Measurements from ENCODE around the gene HEPACAM. TPM values are rescaled to one million over a fixed set of nuclear protein-coding genes. Genes with fewer than 3 reads are reported as not detected.

The HEPACAM gene
- total and polyA plus RNA-seq, 4 experiments from 2014 or later, result not detected

DNA sequence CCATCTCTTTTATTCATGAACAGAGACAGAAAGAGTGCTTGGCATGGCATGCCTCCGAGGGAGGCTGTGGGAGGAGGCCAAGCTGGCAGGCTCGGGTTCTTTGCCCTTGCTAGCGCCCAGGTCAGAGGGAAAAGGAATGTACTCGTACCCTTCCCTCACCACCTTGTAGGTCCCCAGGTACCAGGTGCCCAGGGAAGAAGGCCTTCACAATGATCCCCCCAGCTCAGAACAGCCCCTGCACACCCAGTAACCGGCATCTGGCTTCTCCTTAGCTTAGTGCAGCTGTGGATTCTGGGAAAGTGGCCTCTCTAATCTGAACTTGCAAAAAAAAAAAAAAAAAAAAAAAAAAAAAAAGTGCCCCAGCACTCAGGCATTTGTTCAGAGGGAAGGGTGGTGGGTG is 15.5 kb downstream of the HEPACAM start:
- Mint-ChIP-seq H3K27me3 (peaks cover 0 to 5% of the 10 kb centered on the region in 2 donors), H3K4me3 (peak overlapping the region in 7 of 8 donors; percentile 74 to 88 (median 79)), H3K27ac (peak overlapping the region in 1 of 7 donors; percentile 47), H3K9me3 (no peaks in the 10 kb centered on the region), H3K36me3 (no peaks in the 10 kb centered on the region), H3K4me1 (peaks cover 15 to 28% (median 23%) of the 10 kb centered on the region in 4 donors)
- ChIA-PET POLR2A (ENCODE audit: partially characterized antibody) (interaction anchor here (1.0 to 3.5 kb wide), 5 partner anchors 30 to 191 kb away, joined by 4 to 17 read pairs (median 10); partner anchors contain the start of genes CCDC15 and TMEM218), CTCF (ENCODE audit: partially characterized antibody) (interaction anchor here (0.7 to 1.8 kb wide), 4 partner anchors 14 to 509 kb away, joined by 3 to 8 read pairs (median 4); partner anchors contain the start of gene CCDC15)
- Histone ChIP-seq H3K4me3 (ENCODE audit: low read length in 2 of 2) (peak overlapping the region in 1 of 2 donors; percentile 62), H3K27ac (ENCODE audit: low read depth, low read length) (no peak overlapping the region), H3K27me3 (ENCODE audit: insufficient read depth, low read length) (no peaks in the 10 kb centered on the region), H3K9me3 (ENCODE audit: control insufficient read depth in 1 of 2, low read length in 2 of 2) (no peaks in the 10 kb centered on the region), H3K4me1 (ENCODE audit: insufficient read depth, low read length) (peaks cover 14% of the 10 kb centered on the region), H3K36me3 (ENCODE audit: insufficient read depth, low read length) (no peaks in the 10 kb centered on the region)
- intact Hi-C loops (cut with micrococcal nuclease), result loop anchor here (2.0 kb wide), 2 partner anchors 30 to 44 kb away; no protein-coding TSS in a partner anchor
- no peak for DNase-seq

DNA sequence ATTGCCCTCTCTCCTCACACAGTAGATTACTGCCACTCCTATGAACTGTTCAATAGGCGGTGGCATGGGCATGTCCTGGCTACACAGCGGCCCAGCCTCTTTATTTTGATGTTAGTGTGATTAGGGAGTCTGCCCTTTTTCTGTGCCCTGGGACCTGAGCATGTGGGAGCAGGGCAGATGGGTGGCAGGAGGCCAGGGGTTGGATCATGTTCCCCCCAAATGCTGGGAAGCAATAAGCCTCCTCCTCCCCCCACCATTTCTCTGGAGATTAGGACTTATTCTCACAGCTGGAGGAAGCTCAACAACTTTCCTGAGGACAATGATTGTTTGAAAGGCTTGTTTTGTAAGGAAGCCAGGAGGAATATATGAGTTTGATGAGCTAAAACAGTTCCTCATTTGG is 15.9 kb downstream of the HEPACAM start:
- no peak for DNase-seq
- H3K36me3 Mint-ChIP-seq, result no peaks in the 10 kb centered on the region
- ChIA-PET POLR2A (ENCODE audit: partially characterized antibody) (interaction anchor here (1.0 to 3.5 kb wide), 4 partner anchors 31 to 192 kb away, joined by 4 to 17 read pairs (median 9); partner anchors contain the start of genes CCDC15 and TMEM218), CTCF (ENCODE audit: partially characterized antibody) (interaction anchor here (0.7 to 1.8 kb wide), 4 partner anchors 15 to 509 kb away, joined by 3 to 8 read pairs (median 4); partner anchors contain the start of gene CCDC15)
- H3K36me3 ChIP-seq (ENCODE audit: insufficient read depth, low read length), result no peaks in the 10 kb centered on the region
- peak overlapping the region in 1 of 7 donors; percentile 36 for H3K27ac Mint-ChIP-seq
- H3K27ac ChIP-seq (ENCODE audit: low read depth, low read length), result no peak overlapping the region
- intact Hi-C loops (cut with micrococcal nuclease), result loop anchor here (2.0 kb wide), 2 partner anchors 31 to 43 kb away; no protein-coding TSS in a partner anchor
- no peaks in the 10 kb centered on the region for H3K9me3 ChIP-seq (ENCODE audit: control insufficient read depth in 1 of 2, low read length in 2 of 2)
- H3K27me3 ChIP-seq (ENCODE audit: insufficient read depth, low read length), result no peaks in the 10 kb centered on the region
- H3K4me1 ChIP-seq (ENCODE audit: insufficient read depth, low read length), result peaks cover 14% of the 10 kb centered on the region
- peak overlapping the region in 6 of 8 donors; percentile 10 to 74 (median 28) for H3K4me3 Mint-ChIP-seq
- H3K9me3 Mint-ChIP-seq, result no peaks in the 10 kb centered on the region
- H3K4me3 ChIP-seq (ENCODE audit: low read length in 2 of 2), result no peak overlapping the region
- H3K4me1 Mint-ChIP-seq, result peaks cover 15 to 28% (median 22%) of the 10 kb centered on the region in 4 donors
- peaks cover 0 to 5% of the 10 kb centered on the region in 2 donors for H3K27me3 Mint-ChIP-seq

DNA sequence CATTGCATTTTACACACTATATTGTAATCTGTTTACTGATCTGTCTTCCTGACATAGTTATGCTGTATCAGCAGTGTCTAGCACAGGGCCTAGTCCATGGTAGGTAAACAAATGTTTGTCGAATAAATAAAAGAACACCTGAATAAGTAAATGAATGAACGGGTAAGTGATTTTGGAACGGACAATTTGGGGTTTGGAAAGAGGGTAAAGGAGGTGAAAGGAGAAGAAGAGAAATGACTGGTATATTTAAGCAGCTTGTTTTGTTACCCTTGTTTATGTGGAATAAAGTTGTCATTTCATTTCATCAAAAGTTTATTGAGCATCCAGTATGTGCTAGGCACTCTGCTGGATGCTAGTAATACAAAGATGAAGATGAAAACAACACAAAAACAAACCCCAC is 16.9 kb downstream of the HEPACAM start, which contains the start of gene HEPN1:
Gene HEPN1, plus strand, starts transcription at position 301 of the 400 bp plus-strand sequence.
- H3K36me3 Mint-ChIP-seq, result no peaks in the 10 kb centered on the region
- Histone ChIP-seq H3K27ac (ENCODE audit: low read depth, low read length) (no peak within 1 kb of the TSS), H3K36me3 (ENCODE audit: insufficient read depth, low read length) (no peaks in the 10 kb centered on the region), H3K9me3 (ENCODE audit: control insufficient read depth in 1 of 2, low read length in 2 of 2) (no peaks in the 10 kb centered on the region), H3K4me1 (ENCODE audit: insufficient read depth, low read length) (peaks cover 14% of the 10 kb centered on the region), H3K4me3 (ENCODE audit: low read length in 2 of 2) (no peak within 1 kb of the TSS), H3K27me3 (ENCODE audit: insufficient read depth, low read length) (no peaks in the 10 kb centered on the region)
- CTCF ChIA-PET (ENCODE audit: partially characterized antibody), result no interaction called here
- H3K4me1 Mint-ChIP-seq, result peaks cover 13 to 23% (median 19%) of the 10 kb centered on the region in 4 donors
- intact Hi-C loops (cut with micrococcal nuclease), result no loop called here
- H3K9me3 Mint-ChIP-seq, result no peaks in the 10 kb centered on the region
- H3K27me3 Mint-ChIP-seq, result peaks cover 0 to 5% of the 10 kb centered on the region in 2 donors
- peak within 1 kb of the TSS in 7 of 8 donors; percentile 1 to 73 (median 19) for H3K4me3 Mint-ChIP-seq
- POLR2A ChIA-PET (ENCODE audit: partially characterized antibody), result interaction anchor here (3.5 kb wide), 2 partner anchors 32 to 35 kb away, joined by 12 to 17 read pairs; partner anchors contain the start of gene CCDC15
- DNase-seq, result no peak
- H3K27ac Mint-ChIP-seq, result peak within 1 kb of the TSS in 2 of 7 donors; percentile 39 to 72

GRCh38 chr11:124917115-124917637 is 18.7 kb downstream of the HEPACAM start:
- intact Hi-C loops (cut with micrococcal nuclease), result no loop called here
- H3K9me3 ChIP-seq (ENCODE audit: control insufficient read depth in 1 of 2, low read length in 2 of 2), result no peaks in the 10 kb centered on the region
- Mint-ChIP-seq H3K36me3 (no peaks in the 10 kb centered on the region), H3K4me3 (no peak overlapping the region), H3K27me3 (peaks cover 0 to 5% of the 10 kb centered on the region in 2 donors), H3K9me3 (peaks cover 0 to 6% (median 4%) of the 10 kb centered on the region in 8 donors), H3K27ac (peak overlapping the region in 1 of 7 donors; percentile 34), H3K4me1 (peaks cover 4 to 10% (median 6%) of the 10 kb centered on the region in 4 donors)
- no peaks in the 10 kb centered on the region for H3K36me3 ChIP-seq (ENCODE audit: insufficient read depth, low read length)
- DNase-seq, result no peak
- peaks cover 4% of the 10 kb centered on the region for H3K4me1 ChIP-seq (ENCODE audit: insufficient read depth, low read length)
- no peak overlapping the region for H3K4me3 ChIP-seq (ENCODE audit: low read length in 2 of 2)
- POLR2A ChIA-PET (ENCODE audit: partially characterized antibody), result no interaction called here
- CTCF ChIA-PET (ENCODE audit: partially characterized antibody), result interaction anchor here (0.6 to 1.9 kb wide), 6 partner anchors 33 to 225 kb away, joined by 3 to 5 read pairs (median 4); no protein-coding TSS in a partner anchor
- no peaks in the 10 kb centered on the region for H3K27me3 ChIP-seq (ENCODE audit: insufficient read depth, low read length)
- no peak overlapping the region for H3K27ac ChIP-seq (ENCODE audit: low read depth, low read length)

GRCh38 chr11:124916370-124916710 is 19.5 kb downstream of the HEPACAM start:
- CTCF ChIA-PET (ENCODE audit: partially characterized antibody), result interaction anchor here (0.9 to 1.9 kb wide), 6 partner anchors 34 to 225 kb away, joined by 3 to 5 read pairs (median 4); partner anchors contain the start of gene TMEM218
- intact Hi-C loops (cut with micrococcal nuclease), result loop anchor here (1.0 kb wide), 1 partner anchor 225 kb away; no protein-coding TSS in a partner anchor
- peaks cover 4 to 14% (median 12%) of the 10 kb centered on the region in 8 donors for H3K9me3 Mint-ChIP-seq
- H3K36me3 Mint-ChIP-seq, result peaks cover 6% of the 10 kb centered on the region in 2 donors
- DNase-seq, result no peak
- H3K4me1 ChIP-seq (ENCODE audit: insufficient read depth, low read length), result peaks cover 2% of the 10 kb centered on the region
- H3K27me3 ChIP-seq (ENCODE audit: insufficient read depth, low read length), result no peaks in the 10 kb centered on the region
- no peak overlapping the region for H3K4me3 ChIP-seq (ENCODE audit: low read length in 2 of 2)
- no peaks in the 10 kb centered on the region for H3K36me3 ChIP-seq (ENCODE audit: insufficient read depth, low read length)
- H3K27ac Mint-ChIP-seq, result no peak overlapping the region
- H3K27me3 Mint-ChIP-seq, result peaks cover 5 to 9% of the 10 kb centered on the region in 2 donors
- peaks cover under 1 to 5% (median 3%) of the 10 kb centered on the region in 4 donors for H3K4me1 Mint-ChIP-seq
- POLR2A ChIA-PET (ENCODE audit: partially characterized antibody), result no interaction called here
- no peak overlapping the region for H3K27ac ChIP-seq (ENCODE audit: low read depth, low read length)
- no peaks in the 10 kb centered on the region for H3K9me3 ChIP-seq (ENCODE audit: control insufficient read depth in 1 of 2, low read length in 2 of 2)
- H3K4me3 Mint-ChIP-seq, result no peak overlapping the region

GRCh38 chr11:124915541-124916369 is 20.1 kb downstream of the HEPACAM start:
- intact Hi-C loops (cut with micrococcal nuclease), result loop anchor here (1.0 kb wide), 1 partner anchor 226 kb away; no protein-coding TSS in a partner anchor
- no peaks in the 10 kb centered on the region for H3K36me3 ChIP-seq (ENCODE audit: insufficient read depth, low read length)
- Mint-ChIP-seq H3K36me3 (peaks cover 6% of the 10 kb centered on the region in 2 donors), H3K27me3 (peaks cover 5 to 9% of the 10 kb centered on the region in 2 donors), H3K27ac (no peak overlapping the region), H3K9me3 (peaks cover 4 to 18% (median 13%) of the 10 kb centered on the region in 8 donors), H3K4me1 (peaks cover 0 to 4% (median 2%) of the 10 kb centered on the region in 4 donors), H3K4me3 (no peak overlapping the region)
- no peak overlapping the region for H3K27ac ChIP-seq (ENCODE audit: low read depth, low read length)
- H3K4me1 ChIP-seq (ENCODE audit: insufficient read depth, low read length), result no peaks in the 10 kb centered on the region
- H3K4me3 ChIP-seq (ENCODE audit: low read length in 2 of 2), result no peak overlapping the region
- ChIA-PET POLR2A (ENCODE audit: partially characterized antibody) (no interaction called here), CTCF (ENCODE audit: partially characterized antibody) (interaction anchor here (1.2 to 1.9 kb wide), 4 partner anchors 40 to 226 kb away, joined by 3 to 5 read pairs (median 4); partner anchors contain the start of gene TMEM218)
- H3K27me3 ChIP-seq (ENCODE audit: insufficient read depth, low read length), result no peaks in the 10 kb centered on the region
- H3K9me3 ChIP-seq (ENCODE audit: control insufficient read depth in 1 of 2, low read length in 2 of 2), result no peaks in the 10 kb centered on the region
- DNase-seq, result no peak

Data from CD4-positive, alpha-beta memory T cell (primary cell).